CD4-positive, alpha-beta T cell treated with Interleukin-6 for 4 hours (primary cell): ENCODE results near the gene SIRT4.
"Not testable (repeated sequence)": the region's sequence is repeated elsewhere in the genome, so short reads cannot be mapped to it uniquely, and the experiment has no call there.

Experiments used
- DNase-seq: peaks from one replicate; pipeline ENCODE4 v3.0.0-alpha.2; 2020; ENCODE audit warnings: mixed read lengths

SIRT4 gene

GRCh38 chr12:120336392-120336791 lies 34.3 kb downstream of the SIRT4 start:
- DNase-seq: not testable (repeated sequence)

- no peak for DNase-seq
These were observed 35.6 kb downstream of the SIRT4 start for GRCh38 chr12:120337730-120338129.

- no peak for DNase-seq
These were observed 37.1 kb downstream of the SIRT4 start for GRCh38 chr12:120339256-120339655.

GRCh38 chr12:120342175-120343038 lies 40.3 kb downstream of the SIRT4 start:
- DNase-seq: no peak

- no peak for DNase-seq
These were observed 41.0 kb downstream of the SIRT4 start for GRCh38 chr12:120343039-120343537.

GRCh38 chr12:120343692-120344091 lies 41.6 kb downstream of the SIRT4 start:
- DNase-seq: no peak

GRCh38 chr12:120346031-120346430 lies 43.9 kb downstream of the SIRT4 start:
- DNase-seq: no peak

- DNase-seq: no peak
These were observed 44.6 kb downstream of the SIRT4 start for GRCh38 chr12:120346681-120347080.

- no peak for DNase-seq
These were observed 45.6 kb downstream of the SIRT4 start for GRCh38 chr12:120347766-120348165.

GRCh38 chr12:120350576-120351350 lies 48.6 kb downstream of the SIRT4 start:
- DNase-seq: no peak

GRCh38 chr12:120352117-120352516 lies 50.0 kb downstream of the SIRT4 start:
- no peak for DNase-seq

GRCh38 chr12:120353136-120353535 lies 51.0 kb downstream of the SIRT4 start:
- no peak for DNase-seq

GRCh38 chr12:120353556-120354317 lies 51.6 kb downstream of the SIRT4 start:
- DNase-seq: no peak

- peak; percentile 77 for DNase-seq
These were observed 54.5 kb downstream of the SIRT4 start for GRCh38 chr12:120356567-120357030.

- no peak for DNase-seq
These were observed 55.0 kb downstream of the SIRT4 start for GRCh38 chr12:120357104-120357503.

- no peak for DNase-seq
These were observed 56.4 kb downstream of the SIRT4 start for GRCh38 chr12:120358412-120359100.

GRCh38 chr12:120359128-120359527 lies 57.0 kb downstream of the SIRT4 start:
- no peak for DNase-seq

GRCh38 chr12:120361506-120362208 lies 59.5 kb downstream of the SIRT4 start:
- DNase-seq: no peak
